PC-9 (cell line): ENCODE results near the gene KBTBD7. TPM values are rescaled to one million over a fixed set of nuclear protein-coding genes. Genes with fewer than 3 reads are reported as not detected.

Source experiments
- BruUV-seq: library from RNA; stranded (reverse); fragments of 400-500 nt; replicated peaks from 2 replicates; lab custom pipeline; 2021; lab: Mats Ljungman, UMichigan
- CTCF ChIA-PET: fragments of 300-600 bp; sonication (Branson Sonifier 250); formaldehyde crosslinking; loops from one replicate; lab custom pipeline; 2022; ENCODE audit warnings: antibody characterized with exemption; lab: Charles Lee
- POLR2A ChIA-PET: fragments of 300-600 bp; sonication (Branson Sonifier 250); formaldehyde crosslinking; loops from one replicate; lab custom pipeline; 2022; ENCODE audit warnings: antibody characterized with exemption; ENCODE audit not compliant: unreplicated experiment; lab: Charles Lee
- DNase-seq, 2 experiments: peaks; one replicate each; pipeline versions ENCODE4 v3.0.0 to v3.0.0-alpha.2; 2015 to 2022; ENCODE audit warnings: mixed read lengths in 1 of 2
- H2AFZ ChIP-seq: fragments of 200-600 bp; sonication (generic); 2 replicates; pipeline ENCODE4 v1.8.1; 2017; ENCODE audit warnings: antibody characterized with exemption
- H3F3A ChIP-seq: fragments of 200-600 bp; sonication (generic); 2 replicates; pipeline ENCODE4 v1.8.1; 2017; ENCODE audit warnings: antibody characterized with exemption, mild to moderate bottlenecking, low read depth; ENCODE audit not compliant: insufficient read depth
- H3K27ac ChIP-seq: fragments of 200-600 bp; sonication (generic); 2 replicates; pipeline ENCODE4 v1.6.1; 2016; ENCODE audit warnings: mixed run types
- H3K27me3 ChIP-seq: fragments of 200-600 bp; sonication (generic); 2 replicates; pipeline ENCODE4 v1.6.1; 2016; ENCODE audit warnings: low read depth, mixed run types; ENCODE audit not compliant: insufficient read depth
- H3K36me3 ChIP-seq: fragments of 200-600 bp; sonication (generic); 2 replicates; pipeline ENCODE4 v1.6.1; 2016; ENCODE audit warnings: low read depth, mixed run types
- H3K4me1 ChIP-seq: fragments of 200-600 bp; sonication (generic); replicated peaks from 2 replicates; pipeline ENCODE4 v1.6.1; 2016; ENCODE audit warnings: mixed run types; ENCODE audit not compliant: insufficient read depth
- H3K4me2 ChIP-seq: fragments of 200-600 bp; sonication (generic); 2 replicates; pipeline ENCODE4 v1.6.1; 2017; ENCODE audit warnings: mixed run types
- H3K4me3 ChIP-seq: fragments of 200-600 bp; sonication (generic); 2 replicates; pipeline ENCODE4 v1.6.1; 2016; ENCODE audit warnings: mixed run types
- H3K79me2 ChIP-seq: fragments of 200-600 bp; sonication (generic); 2 replicates; pipeline ENCODE4 v1.6.1; 2017; ENCODE audit warnings: low read depth, mixed run types
- H3K9me2 ChIP-seq: fragments of 200-600 bp; sonication (generic); 2 replicates; pipeline ENCODE4 v1.8.1; 2017; ENCODE audit warnings: mild to moderate bottlenecking; ENCODE audit not compliant: insufficient read depth
- H3K9me3 ChIP-seq: fragments of 200-600 bp; sonication (generic); 2 replicates; pipeline ENCODE4 v1.8.1; 2016; ENCODE audit warnings: low read depth; ENCODE audit not compliant: insufficient read depth
- H4K20me1 ChIP-seq: fragments of 200-600 bp; sonication (generic); 2 replicates; pipeline ENCODE4 v1.8.1; 2017; ENCODE audit not compliant: insufficient read depth
- CTCF ChIP-seq: fragments of 200-600 bp; sonication (generic); conservative IDR thresholded peaks from 2 replicates; pipeline ENCODE4 v1.6.1; 2017; ENCODE audit warnings: mixed run types, antibody characterized with exemption, mild to moderate bottlenecking, moderate library complexity
- EZH2 ChIP-seq: fragments of 200-600 bp; sonication (generic); IDR thresholded peaks from 2 replicates; pipeline ENCODE4 v1.8.0; 2017; ENCODE audit warnings: antibody characterized with exemption, low read depth
- intact Hi-C: fragments of 100-400 bp; cut with micrococcal nuclease; formaldehyde crosslinking; loops from one replicate; pipeline ENCODE4 v1.10.0; 2022; ENCODE audit not compliant: unreplicated experiment
- total RNA-seq: library from RNA; stranded (reverse); gene quantifications from 2 replicates; pipeline ENCODE4 v1.2.3, GENCODE V29; 2021

KBTBD7 gene
- total RNA-seq, 1 experiment from 2014 or later: 4.1 TPM

GRCh38 chr13:41229356-41229755 is 35.0 kb upstream of the KBTBD7 start:
- Histone ChIP-seq H3K4me2 (no peak overlapping the region), H3K36me3 (no peaks in the 10 kb centered on the region), H3K79me2 (no peaks in the 10 kb centered on the region), H3K4me1 (no peaks in the 10 kb centered on the region), H4K20me1 (no peaks in the 10 kb centered on the region), H2AFZ (no peak overlapping the region), H3K9me3 (no peaks in the 10 kb centered on the region), H3K9me2 (no peaks in the 10 kb centered on the region), H3K4me3 (no peak overlapping the region), H3K27me3 (no peaks in the 10 kb centered on the region), H3F3A (no peaks in the 10 kb centered on the region), H3K27ac (no peak overlapping the region)
- POLR2A ChIA-PET: no interaction called here
- intact Hi-C loops: no loop called here
- DNase-seq: no peak
- BruUV-seq: no TSS peak
- CTCF ChIA-PET: interaction anchor here (0.5 kb wide), 1 partner anchor 227 kb away, joined by 5 read pairs; no protein-coding TSS in a partner anchor
- no peak for TF ChIP-seq EZH2

- H3K4me2 ChIP-seq: no peak overlapping the region
- H3K9me2 ChIP-seq: no peaks in the 10 kb centered on the region
- no peaks in the 10 kb centered on the region for H3F3A ChIP-seq
- TF ChIP-seq EZH2 (no peak), CTCF (no peak)
- no peak overlapping the region for H3K27ac ChIP-seq
- H3K4me3 ChIP-seq: no peak overlapping the region
- H3K79me2 ChIP-seq: no peaks in the 10 kb centered on the region
- no TSS peak for BruUV-seq
- DNase-seq: no peak
- H3K36me3 ChIP-seq: no peaks in the 10 kb centered on the region
- CTCF ChIA-PET: no interaction called here
- H2AFZ ChIP-seq: no peak overlapping the region
- POLR2A ChIA-PET: no interaction called here
- intact Hi-C loops: no loop called here
- H4K20me1 ChIP-seq: no peaks in the 10 kb centered on the region
- H3K4me1 ChIP-seq: no peaks in the 10 kb centered on the region
- no peaks in the 10 kb centered on the region for H3K9me3 ChIP-seq
- no peaks in the 10 kb centered on the region for H3K27me3 ChIP-seq
Observed at GRCh38 chr13:41224113-41225110, 30.0 kb upstream of the KBTBD7 start.

- TF ChIP-seq CTCF: peak; percentile 77
- no peak for TF ChIP-seq EZH2
- H3K27me3 ChIP-seq: no peaks in the 10 kb centered on the region
- no TSS peak for BruUV-seq
- no peak overlapping the region for H3K4me2 ChIP-seq
- H3K9me2 ChIP-seq: no peaks in the 10 kb centered on the region
- no peak overlapping the region for H3K4me3 ChIP-seq
- intact Hi-C loops: loop anchor here (2.0 kb wide), 1 partner anchor 148 kb away; no protein-coding TSS in a partner anchor
- H3K27ac ChIP-seq: no peak overlapping the region
- no peaks in the 10 kb centered on the region for H3K4me1 ChIP-seq
- no peaks in the 10 kb centered on the region for H4K20me1 ChIP-seq
- peak; percentile 14 to 37 for DNase-seq
- H3F3A ChIP-seq: no peaks in the 10 kb centered on the region
- POLR2A ChIA-PET: no interaction called here
- H3K79me2 ChIP-seq: no peaks in the 10 kb centered on the region
- no peak overlapping the region for H2AFZ ChIP-seq
- no peaks in the 10 kb centered on the region for H3K36me3 ChIP-seq
- no peaks in the 10 kb centered on the region for H3K9me3 ChIP-seq
- CTCF ChIA-PET: no interaction called here
Observed at GRCh38 chr13:41222259-41222852, 28.0 kb upstream of the KBTBD7 start.
